Caco-2 (cell line): ENCODE data around the gene MCTP1. TPM values are rescaled to one million over a fixed set of nuclear protein-coding genes. Genes with fewer than 3 reads are reported as not detected.
"Not testable (repeated sequence)": the region's sequence is repeated elsewhere in the genome, so short reads cannot be mapped to it uniquely, and the experiment has no call there.

ENCODE experiments used
- BruUV-seq: library from RNA; stranded (reverse); fragments of 400-500 nt; replicated peaks from 2 replicates; lab custom pipeline; 2021; lab: Mats Ljungman, UMichigan
- CTCF ChIA-PET: fragments of 300-600 bp; sonication (Branson Sonifier 250); formaldehyde crosslinking; loops from one replicate; lab custom pipeline; 2022; ENCODE audit warnings: antibody characterized with exemption; lab: Charles Lee
- POLR2A ChIA-PET: fragments of 300-600 bp; sonication (Branson Sonifier 250); formaldehyde crosslinking; loops from one replicate; lab custom pipeline; 2022; ENCODE audit warnings: antibody characterized with exemption; lab: Charles Lee
- DNase-seq, 2 experiments: peaks; one replicate each; pipeline versions ENCODE4 v3.0.0 to v3.0.0-alpha.2; 2020 to 2022
- H3K27me3 ChIP-seq: replicated peaks from 2 replicates; pipeline ENCODE4 v1.6.0; 2011; ENCODE audit warnings: low read length; ENCODE audit not compliant: control insufficient read depth, insufficient read depth
- H3K36me3 ChIP-seq: 2 replicates; pipeline ENCODE4 v1.5.1; 2011; ENCODE audit warnings: low read length; ENCODE audit not compliant: control insufficient read depth, insufficient read depth
- H3K4me1 ChIP-seq: fragments of 250-450 bp; sonication (Bioruptor Pico); 2 replicates; pipeline ENCODE4 v1.5.1; 2020; ENCODE audit warnings: mild to moderate bottlenecking
- H3K4me3 ChIP-seq: 2 replicates; pipeline ENCODE4 v1.5.1; 2011; ENCODE audit warnings: low read depth, mild to moderate bottlenecking, control low read depth, low read length
- H3K9me3 ChIP-seq: fragments of 250-450 bp; sonication (Bioruptor Pico); 2 replicates; pipeline ENCODE4 v1.5.1; 2020; ENCODE audit warnings: mild to moderate bottlenecking, moderate library complexity
- H3K27ac Mint-ChIP-seq: one replicate; pipeline ENCODE4 v1.8.0; 2022; ENCODE audit warnings: mixed read lengths; ENCODE audit not compliant: unreplicated experiment
- H3K27me3 Mint-ChIP-seq: one replicate; pipeline ENCODE4 v1.8.0; 2022; ENCODE audit warnings: mixed read lengths; ENCODE audit not compliant: insufficient read depth, unreplicated experiment
- H3K36me3 Mint-ChIP-seq: one replicate; pipeline ENCODE4 v1.8.0; 2022; ENCODE audit warnings: mild to moderate bottlenecking, mixed read lengths; ENCODE audit not compliant: insufficient read depth, unreplicated experiment
- H3K4me1 Mint-ChIP-seq: one replicate; pipeline ENCODE4 v1.8.0; 2022; ENCODE audit warnings: low read depth, mixed read lengths; ENCODE audit not compliant: unreplicated experiment
- H3K4me3 Mint-ChIP-seq: one replicate; pipeline ENCODE4 v1.8.0; 2022; ENCODE audit warnings: mild to moderate bottlenecking, moderate library complexity, mixed read lengths; ENCODE audit not compliant: unreplicated experiment
- H3K9me3 Mint-ChIP-seq: one replicate; pipeline ENCODE4 v1.8.0; 2022; ENCODE audit warnings: mixed read lengths; ENCODE audit not compliant: unreplicated experiment
- CTCF ChIP-seq, 2 experiments: fragments of 200-600 bp in 1 of 2; IDR thresholded peaks; 1 replicate in 1 of 2; 2 replicates in 1 of 2; pipeline versions ENCODE4 v1.5.1 to v1.8.0; 2011 to 2022; ENCODE audit warnings: antibody characterized with exemption in 1 of 2, control low read depth in 1 of 2, inconsistent platforms in 1 of 2, low read depth in 1 of 2, low read length in 1 of 2, mild to moderate bottlenecking in 1 of 2, moderate library complexity in 1 of 2; ENCODE audit not compliant: insufficient read depth in 1 of 2, severe bottlenecking in 1 of 2, unreplicated experiment in 1 of 2
- intact Hi-C: fragments of 100-400 bp; cut with micrococcal nuclease; formaldehyde crosslinking; loops from one replicate; pipeline ENCODE4 v1.10.0; 2022; ENCODE audit not compliant: unreplicated experiment
- total RNA-seq: library from RNA; stranded (reverse); gene quantifications from 2 replicates; pipeline ENCODE4 v1.2.3, GENCODE V29; 2022

MCTP1 gene
- total RNA-seq, 1 experiment from 2014 or later = 3.2 TPM

- H3K4me1 Mint-ChIP-seq = no peaks in the 10 kb centered on the region
- intact Hi-C loops = loop anchor here (1.0 to 10.0 kb wide), 7 partner anchors 146 to 540 kb away; no protein-coding TSS in a partner anchor
Measured at GRCh38 chr5:94968507-94969095, 316.3 kb downstream of the MCTP1 start.

GRCh38 chr5:94967525-94967924 is 317.4 kb downstream of the MCTP1 start:
- intact Hi-C loops = loop anchor here (10.0 kb wide), 2 partner anchors 147 to 507 kb away; no protein-coding TSS in a partner anchor
- Mint-ChIP-seq H3K27me3 (peaks cover 7% of the 10 kb centered on the region), H3K9me3 (no peaks in the 10 kb centered on the region), H3K4me1 (no peaks in the 10 kb centered on the region), H3K36me3 (no peaks in the 10 kb centered on the region), H3K4me3 (no peak overlapping the region), H3K27ac (no peak overlapping the region)
- CTCF ChIA-PET = interaction anchor here (0.7 kb wide), 1 partner anchor 930 kb away, joined by 3 read pairs; no protein-coding TSS in a partner anchor
- H3K4me3 ChIP-seq = no peak overlapping the region
- no peak for DNase-seq
- BruUV-seq = no TSS peak
- H3K36me3 ChIP-seq = no peaks in the 10 kb centered on the region
- H3K27me3 ChIP-seq = no peaks in the 10 kb centered on the region
- no peaks in the 10 kb centered on the region for H3K4me1 ChIP-seq
- no peaks in the 10 kb centered on the region for H3K9me3 ChIP-seq
- TF ChIP-seq CTCF (IDR thresholded peaks at IDR 0.05; ENCODE audit: insufficient read depth in 1 of 2, low read depth in 1 of 2, low read length in 1 of 2, severe bottlenecking in 1 of 2, unreplicated experiment in 1 of 2) = no peak
- POLR2A ChIA-PET = no interaction called here

More at GRCh38 chr5:94968507-94969095, 316.3 kb downstream of the MCTP1 start:
- no peaks in the 10 kb centered on the region for H3K4me1 ChIP-seq
- BruUV-seq = no TSS peak
- H3K27ac Mint-ChIP-seq = no peak overlapping the region
- no peak overlapping the region for H3K4me3 ChIP-seq
- no peaks in the 10 kb centered on the region for H3K9me3 ChIP-seq
- TF ChIP-seq CTCF (IDR thresholded peaks at IDR 0.05; ENCODE audit: insufficient read depth in 1 of 2, low read depth in 1 of 2, low read length in 1 of 2, severe bottlenecking in 1 of 2, unreplicated experiment in 1 of 2) = peak; percentile 66 to 75
- H3K27me3 Mint-ChIP-seq = peaks cover 9% of the 10 kb centered on the region
- peak; percentile 46 to 68 for DNase-seq
- H3K27me3 ChIP-seq = no peaks in the 10 kb centered on the region
- H3K36me3 ChIP-seq = no peaks in the 10 kb centered on the region
- no peaks in the 10 kb centered on the region for H3K36me3 Mint-ChIP-seq
- H3K4me3 Mint-ChIP-seq = no peak overlapping the region
- ChIA-PET CTCF (interaction anchor here (0.6 to 2.1 kb wide), 10 partner anchors 18 to 586 kb away, joined by 3 to 19 read pairs (median 3); partner anchors contain the start of genes ARSK, MCTP1 and SKIC3), POLR2A (no interaction called here)
- no peaks in the 10 kb centered on the region for H3K9me3 Mint-ChIP-seq

- intact Hi-C loops, H3K9me3 Mint-ChIP-seq, H3K4me3 ChIP-seq, H3K4me1 ChIP-seq, H3K27me3 ChIP-seq, POLR2A ChIA-PET, DNase-seq, H3K27me3 Mint-ChIP-seq, H3K36me3 Mint-ChIP-seq, H3K4me1 Mint-ChIP-seq, H3K27ac Mint-ChIP-seq, CTCF ChIA-PET, H3K9me3 ChIP-seq, H3K36me3 ChIP-seq, H3K4me3 Mint-ChIP-seq, BruUV-seq: not testable (repeated sequence)
Measured at GRCh38 chr5:94959279-94959678, 325.6 kb downstream of the MCTP1 start.
